ENCODE results near the gene GIMAP1.
"Not testable (repeated sequence)": the region's sequence is repeated elsewhere in the genome, so short reads cannot be mapped to it uniquely, and the experiment has no call there.

The GIMAP1 gene

GRCh38 chr7:150716368-150716767 is at the start of gene GIMAP1:
Gene GIMAP1, plus strand, starts transcription at chr7:150716613. Its CDS starts 2,435 bp downstream, at chr7:150719048.
- DNase-seq = peak; percentile 10 to 84

GRCh38 chr7:150668472-150668911 is 47.9 kb upstream of the GIMAP1 start:
- DNase-seq = peak in 1 of 2 donors; percentile 90

- no peak for DNase-seq
These were observed 47.4 kb upstream of the GIMAP1 start for GRCh38 chr7:150668977-150669376.

- DNase-seq = not testable (repeated sequence)
These were observed 44.4 kb upstream of the GIMAP1 start for GRCh38 chr7:150671798-150672585.

GRCh38 chr7:150675714-150676113 is 40.7 kb upstream of the GIMAP1 start:
- DNase-seq = no peak

- peak in 1 of 2 donors; percentile 54 for DNase-seq
These were observed 40.1 kb upstream of the GIMAP1 start for GRCh38 chr7:150676276-150676675.

GRCh38 chr7:150676854-150677253 is 39.6 kb upstream of the GIMAP1 start:
- DNase-seq = peak in 1 of 2 donors; percentile 58

GRCh38 chr7:150678601-150679000 is 37.8 kb upstream of the GIMAP1 start:
- DNase-seq = not testable (repeated sequence)

- not testable (repeated sequence) for DNase-seq
These were observed 36.0 kb upstream of the GIMAP1 start for GRCh38 chr7:150680364-150680763.

- DNase-seq = peak in 1 of 2 donors; percentile 82
These were observed 31.0 kb upstream of the GIMAP1 start, which contains the start of gene GIMAP2 for GRCh38 chr7:150685219-150686029. Gene GIMAP2, plus strand, starts transcription at chr7:150685706. Its CDS starts 1,354 bp downstream, at chr7:150687060.

- DNase-seq = no peak
These were observed 30.3 kb upstream of the GIMAP1 start for GRCh38 chr7:150686030-150686631.

GRCh38 chr7:150688630-150689029 is 27.8 kb upstream of the GIMAP1 start:
- DNase-seq = no peak

- DNase-seq = no peak
These were observed 20.8 kb upstream of the GIMAP1 start for GRCh38 chr7:150695654-150696053.

- no peak for DNase-seq
These were observed 13.2 kb upstream of the GIMAP1 start for GRCh38 chr7:150703209-150703608.

GRCh38 chr7:150715293-150715692 is 1.1 kb upstream of the GIMAP1 start:
- no peak for DNase-seq

- DNase-seq = no peak
These were observed 675 bp upstream of the GIMAP1 start for GRCh38 chr7:150715738-150716137.

GRCh38 chr7:150716939-150717338 is 526 bp downstream of the GIMAP1 start:
- DNase-seq = no peak

- no peak for DNase-seq
These were observed 1.5 kb downstream of the GIMAP1 start for GRCh38 chr7:150717814-150718420.

- no peak for DNase-seq
These were observed 3.0 kb downstream of the GIMAP1 start for GRCh38 chr7:150719436-150719835.

- DNase-seq = no peak
These were observed 3.8 kb downstream of the GIMAP1 start for GRCh38 chr7:150719960-150720891.

GRCh38 chr7:150721970-150722373 is 5.6 kb downstream of the GIMAP1 start:
- no peak for DNase-seq
